Astrocyte (in vitro differentiated cells and primary cell): Measurements from ENCODE around the gene UFD1.

Source experiments
- CTCF ChIP-seq: IDR thresholded peaks from 2 replicates; pipeline ENCODE4 v1.5.1; 2011; ENCODE audit warnings: low read depth, mild to moderate bottlenecking, inconsistent platforms, low read length, moderate library complexity; ENCODE audit not compliant: insufficient read depth
- EZH2 ChIP-seq: IDR thresholded peaks from 2 replicates; pipeline ENCODE4 v1.6.1; 2012; ENCODE audit warnings: mild to moderate bottlenecking, low read length, inconsistent platforms; ENCODE audit not compliant: insufficient read depth

- TF ChIP-seq CTCF: no peak
- no peak for TF ChIP-seq EZH2
Measured at GRCh38 chr22:19488884-19489843, 10.2 kb upstream of the UFD1 start.
